Breast epithelium (tissue), 3 donors: Measurements from ENCODE around the gene PROSER3.

ENCODE experiments used
- POLR2A ChIP-seq: fragments of 450-650 bp; IDR thresholded peaks from one replicate; pipeline ENCODE4 v1.6.1; 2016; ENCODE audit warnings: antibody characterized with exemption, mild to moderate bottlenecking, moderate library complexity
- POLR2AphosphoS5 ChIP-seq, 3 donors: sonication (generic); formaldehyde crosslinking; IDR thresholded peaks; one replicate each; pipeline ENCODE4 v1.6.1; 2017; ENCODE audit warnings: antibody characterized with exemption in 3 of 3
- TF ChIP-seq, protein P1 (sequence below), 3 donors: fragments of 450-650 bp; IDR thresholded peaks; one replicate each; pipeline ENCODE4 v1.5.1; 2016 to 2017; ENCODE audit warnings: antibody characterized with exemption in 3 of 3, mild to moderate bottlenecking in 3 of 3, moderate library complexity in 3 of 3

DNA sequence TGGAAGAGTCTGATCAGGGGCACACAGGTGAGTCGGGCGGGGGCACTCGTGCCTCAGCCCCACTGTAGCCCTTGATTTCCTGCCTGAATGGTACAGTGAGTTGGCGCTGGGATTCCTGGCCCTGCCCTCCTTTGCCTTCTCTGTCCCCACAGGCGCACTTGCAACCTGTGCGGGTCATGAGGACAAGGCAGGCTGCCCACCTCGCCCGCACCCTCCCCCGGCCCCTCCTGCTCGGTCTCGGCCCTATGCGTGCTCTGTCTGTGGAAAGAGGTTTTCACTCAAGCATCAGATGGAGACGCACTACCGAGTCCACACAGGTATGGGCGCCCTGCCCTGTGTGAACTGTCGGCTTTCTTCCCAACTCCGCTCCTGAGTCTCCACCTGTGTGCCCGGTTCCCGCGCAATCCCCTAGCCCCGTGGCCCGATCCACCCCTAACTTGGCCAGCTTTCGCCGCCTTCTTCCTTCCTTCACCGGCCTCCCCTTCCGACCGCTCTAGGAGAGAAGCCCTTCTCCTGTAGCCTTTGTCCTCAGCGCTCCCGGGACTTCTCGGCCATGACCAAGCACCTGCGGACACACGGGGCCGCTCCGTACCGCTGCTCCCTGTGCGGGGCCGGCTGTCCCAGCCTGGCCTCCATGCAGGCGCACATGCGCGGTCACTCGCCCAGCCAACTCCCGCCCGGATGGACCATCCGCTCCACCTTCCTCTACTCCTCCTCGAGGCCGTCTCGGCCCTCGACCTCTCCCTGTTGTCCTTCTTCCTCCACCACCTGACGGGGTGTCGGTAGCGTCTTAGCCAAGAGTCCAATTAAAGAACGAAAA is 41.8 kb upstream of the PROSER3 start:
- TF ChIP-seq, protein P1, sequence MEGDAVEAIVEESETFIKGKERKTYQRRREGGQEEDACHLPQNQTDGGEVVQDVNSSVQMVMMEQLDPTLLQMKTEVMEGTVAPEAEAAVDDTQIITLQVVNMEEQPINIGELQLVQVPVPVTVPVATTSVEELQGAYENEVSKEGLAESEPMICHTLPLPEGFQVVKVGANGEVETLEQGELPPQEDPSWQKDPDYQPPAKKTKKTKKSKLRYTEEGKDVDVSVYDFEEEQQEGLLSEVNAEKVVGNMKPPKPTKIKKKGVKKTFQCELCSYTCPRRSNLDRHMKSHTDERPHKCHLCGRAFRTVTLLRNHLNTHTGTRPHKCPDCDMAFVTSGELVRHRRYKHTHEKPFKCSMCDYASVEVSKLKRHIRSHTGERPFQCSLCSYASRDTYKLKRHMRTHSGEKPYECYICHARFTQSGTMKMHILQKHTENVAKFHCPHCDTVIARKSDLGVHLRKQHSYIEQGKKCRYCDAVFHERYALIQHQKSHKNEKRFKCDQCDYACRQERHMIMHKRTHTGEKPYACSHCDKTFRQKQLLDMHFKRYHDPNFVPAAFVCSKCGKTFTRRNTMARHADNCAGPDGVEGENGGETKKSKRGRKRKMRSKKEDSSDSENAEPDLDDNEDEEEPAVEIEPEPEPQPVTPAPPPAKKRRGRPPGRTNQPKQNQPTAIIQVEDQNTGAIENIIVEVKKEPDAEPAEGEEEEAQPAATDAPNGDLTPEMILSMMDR (IDR thresholded peaks at IDR 0.05) = no peak
- no peak for TF ChIP-seq POLR2A
- no peak for TF ChIP-seq POLR2AphosphoS5 (IDR thresholded peaks at IDR 0.05)
